Omental fat pad (tissue), 4 donors: Measurements from ENCODE around the gene NTN1. TPM values are rescaled to one million over a fixed set of nuclear protein-coding genes. Genes with fewer than 3 reads are reported as not detected.
"Not testable (repeated sequence)": the region's sequence is repeated elsewhere in the genome, so short reads cannot be mapped to it uniquely, and the experiment has no call there.

Experiments used
- ATAC-seq: fragments of 150-250 bp; one replicate; pipeline ENCODE4 v1.9.1; 2016; ENCODE audit warnings: mild to moderate bottlenecking, moderate library complexity; ENCODE audit not compliant: low FRiP score
- DNase-seq: peaks from one replicate; pipeline ENCODE4 v3.0.0-alpha.2; 2019; ENCODE audit warnings: low spot score
- total RNA-seq, 4 donors: library from RNA; depleted of rRNA; stranded (reverse); fragments of >200 nt; gene quantifications; one replicate each; pipeline ENCODE4 v1.1.0, GENCODE V29; 2016
- TF ChIP-seq, protein P1 (sequence below), 3 donors: fragments of 450-650 bp; IDR thresholded peaks; one replicate each; pipeline ENCODE4 v1.5.1; 2016 to 2017; ENCODE audit warnings: antibody characterized with exemption in 3 of 3, mild to moderate bottlenecking in 3 of 3, moderate library complexity in 2 of 3

NTN1 gene
- total RNA-seq, 4 donors from 2014 or later = 0.69 to 7.3 (median 2.5) TPM

DNA sequence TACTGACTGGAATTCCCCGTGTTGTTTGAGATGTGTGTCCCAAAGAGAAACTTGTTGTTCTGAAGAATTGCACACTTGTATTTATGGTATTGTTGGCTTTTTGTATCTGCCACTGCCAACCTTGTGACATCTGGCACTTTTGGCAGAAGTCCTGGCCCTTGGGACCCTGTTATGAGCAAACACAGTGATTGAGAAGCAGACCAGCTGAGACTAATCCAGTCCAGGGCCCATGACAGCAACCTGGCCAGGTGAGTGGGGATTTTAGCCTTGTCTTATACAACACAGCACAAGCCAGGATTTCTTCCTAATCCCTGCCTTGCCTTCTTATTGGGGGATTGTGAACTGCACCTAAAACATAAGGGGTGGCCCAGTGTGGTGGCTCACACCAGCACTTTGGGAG lies 80.0 kb downstream of the NTN1 start:
- DNase-seq (no peak), ATAC-seq (no peak)
- TF ChIP-seq, protein P1, sequence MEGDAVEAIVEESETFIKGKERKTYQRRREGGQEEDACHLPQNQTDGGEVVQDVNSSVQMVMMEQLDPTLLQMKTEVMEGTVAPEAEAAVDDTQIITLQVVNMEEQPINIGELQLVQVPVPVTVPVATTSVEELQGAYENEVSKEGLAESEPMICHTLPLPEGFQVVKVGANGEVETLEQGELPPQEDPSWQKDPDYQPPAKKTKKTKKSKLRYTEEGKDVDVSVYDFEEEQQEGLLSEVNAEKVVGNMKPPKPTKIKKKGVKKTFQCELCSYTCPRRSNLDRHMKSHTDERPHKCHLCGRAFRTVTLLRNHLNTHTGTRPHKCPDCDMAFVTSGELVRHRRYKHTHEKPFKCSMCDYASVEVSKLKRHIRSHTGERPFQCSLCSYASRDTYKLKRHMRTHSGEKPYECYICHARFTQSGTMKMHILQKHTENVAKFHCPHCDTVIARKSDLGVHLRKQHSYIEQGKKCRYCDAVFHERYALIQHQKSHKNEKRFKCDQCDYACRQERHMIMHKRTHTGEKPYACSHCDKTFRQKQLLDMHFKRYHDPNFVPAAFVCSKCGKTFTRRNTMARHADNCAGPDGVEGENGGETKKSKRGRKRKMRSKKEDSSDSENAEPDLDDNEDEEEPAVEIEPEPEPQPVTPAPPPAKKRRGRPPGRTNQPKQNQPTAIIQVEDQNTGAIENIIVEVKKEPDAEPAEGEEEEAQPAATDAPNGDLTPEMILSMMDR (IDR thresholded peaks at IDR 0.05) = no peak

DNA sequence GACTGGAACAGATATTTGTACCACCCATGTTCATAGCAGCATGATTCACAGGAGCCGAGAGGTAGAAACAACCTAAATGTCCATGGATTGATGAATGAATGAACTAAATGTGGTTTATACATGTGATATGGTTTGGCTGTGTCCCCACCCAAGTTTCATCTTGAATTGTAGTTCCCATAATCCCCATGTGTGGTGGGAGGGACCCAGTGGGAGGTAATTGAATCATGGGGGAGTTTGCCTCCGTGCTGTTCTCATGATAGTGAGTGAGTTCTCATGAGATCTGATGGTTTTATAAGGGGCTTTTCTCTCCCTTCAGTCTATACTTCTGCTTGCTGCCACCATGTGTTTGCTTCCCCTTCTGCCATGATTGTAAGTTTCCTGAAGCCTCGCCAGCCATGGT lies 81.9 kb downstream of the NTN1 start:
- not testable (repeated sequence) for ATAC-seq, DNase-seq

DNA sequence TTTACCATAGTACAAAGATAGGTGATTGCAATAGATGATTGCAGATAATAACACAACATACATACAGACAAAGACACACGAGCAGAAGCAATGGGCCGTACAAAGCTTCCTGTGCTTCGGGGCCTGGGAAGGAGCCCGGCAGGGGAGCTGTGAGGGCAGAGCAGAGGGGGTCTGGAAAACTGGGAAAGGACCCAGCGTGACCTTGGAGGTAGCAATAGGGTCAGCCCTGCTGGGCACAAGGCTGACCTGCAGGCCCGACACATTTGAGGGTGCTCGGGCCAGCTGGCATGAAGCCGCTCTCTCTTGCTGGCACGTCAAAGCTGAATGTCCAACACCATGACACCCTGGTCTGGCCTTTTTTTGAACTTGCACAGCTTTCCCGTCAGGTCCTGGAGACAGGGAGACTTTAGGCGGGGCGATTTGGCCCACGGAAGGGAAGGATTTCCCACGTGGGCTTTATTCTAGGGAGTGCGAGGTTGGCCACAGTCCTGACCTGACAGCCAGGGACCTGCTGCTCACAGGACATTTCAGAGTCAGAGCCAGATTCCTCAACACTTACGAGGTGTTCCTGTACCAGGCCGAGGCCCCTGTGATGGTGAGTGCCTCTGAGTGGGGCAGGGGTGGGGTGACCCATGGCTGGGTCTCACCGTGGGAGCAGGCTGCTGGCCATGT lies 83.2 kb downstream of the NTN1 start:
- DNase-seq (no peak), ATAC-seq (no peak)
- TF ChIP-seq, protein P1 (IDR thresholded peaks at IDR 0.05) = no peak

DNA sequence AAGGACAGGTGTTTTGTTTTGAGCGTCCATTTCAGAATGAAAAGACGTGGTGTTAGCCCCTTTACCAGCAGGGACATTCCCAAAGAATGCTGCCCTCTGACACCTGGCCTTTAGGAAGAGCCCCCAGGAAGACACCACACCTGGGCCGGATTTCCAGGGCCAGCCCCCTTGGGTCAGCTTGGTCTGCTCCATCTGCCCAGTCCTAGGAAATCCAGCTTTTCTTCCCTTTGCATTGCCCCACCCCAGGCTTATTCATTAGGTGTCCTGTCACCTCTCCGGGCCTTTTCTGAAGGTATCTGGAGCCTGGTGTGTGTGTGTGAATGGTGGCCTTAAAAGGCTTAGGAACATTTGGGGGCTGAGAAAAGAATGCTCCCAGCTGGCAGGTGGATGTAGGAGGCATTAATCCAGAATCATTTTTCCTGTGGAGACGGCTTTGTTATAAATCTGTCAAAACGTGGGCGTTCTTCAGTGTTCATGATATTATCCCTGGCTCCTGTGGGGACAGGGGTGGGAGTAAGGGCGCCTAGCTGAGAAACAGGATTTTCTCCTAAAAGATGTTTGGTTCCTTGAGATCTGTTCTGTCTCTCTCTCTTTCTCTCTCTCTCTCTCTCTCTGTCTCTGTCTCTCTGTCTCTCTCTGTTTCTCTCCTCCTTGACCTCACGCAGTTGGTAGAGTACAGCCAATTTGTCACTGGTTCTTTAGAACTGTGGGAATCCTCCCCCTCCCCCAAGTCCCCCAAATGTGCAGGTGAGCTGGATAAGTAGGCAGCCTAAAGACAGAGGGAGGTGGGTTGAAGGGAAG lies 84.0 kb downstream of the NTN1 start:
- TF ChIP-seq, protein P1 (IDR thresholded peaks at IDR 0.05) = no peak
- ATAC-seq (no peak), DNase-seq (no peak)

DNA sequence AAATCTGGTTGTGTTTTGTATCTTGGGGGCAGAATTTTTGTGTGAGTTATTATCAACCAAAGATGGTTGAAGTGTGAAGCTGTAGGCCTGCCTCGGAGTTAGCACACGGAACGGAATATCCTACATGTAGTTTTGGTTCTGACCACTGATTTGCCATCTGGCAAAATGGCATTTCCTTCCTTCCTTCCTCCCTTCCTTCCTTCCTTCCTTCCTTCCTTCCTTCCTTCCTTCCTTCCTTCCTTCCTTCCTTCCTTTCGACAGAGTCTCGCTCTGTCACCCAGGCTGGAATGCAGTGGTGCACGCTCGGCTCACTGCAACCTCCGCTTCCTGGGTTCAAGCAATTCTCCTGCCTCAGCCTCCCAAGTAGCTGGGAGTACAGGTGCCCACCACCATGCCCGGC lies 85.0 kb downstream of the NTN1 start:
- DNase-seq, ATAC-seq: not testable (repeated sequence)

DNA sequence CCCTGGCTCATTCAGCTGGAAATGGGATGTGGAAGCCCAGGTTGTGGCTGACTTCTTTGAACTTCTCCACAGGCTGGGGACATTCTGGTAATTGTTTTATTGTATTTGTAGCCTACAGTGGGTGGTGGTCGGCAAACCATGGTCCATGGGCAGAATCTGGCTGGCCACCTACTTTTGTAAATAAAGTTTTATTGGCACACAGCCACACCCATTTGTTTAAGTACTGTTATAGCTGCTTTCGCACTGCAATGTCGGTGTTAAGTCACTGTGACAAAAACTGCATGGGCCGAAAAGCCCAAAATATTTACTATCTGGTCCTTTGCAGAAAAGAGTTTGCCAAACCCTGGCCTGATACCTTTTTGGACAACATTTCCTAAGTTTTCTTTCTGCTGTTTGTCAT lies 86.2 kb downstream of the NTN1 start:
- ATAC-seq (no peak), DNase-seq (no peak)
- TF ChIP-seq, protein P1 (IDR thresholded peaks at IDR 0.05) = no peak

DNA sequence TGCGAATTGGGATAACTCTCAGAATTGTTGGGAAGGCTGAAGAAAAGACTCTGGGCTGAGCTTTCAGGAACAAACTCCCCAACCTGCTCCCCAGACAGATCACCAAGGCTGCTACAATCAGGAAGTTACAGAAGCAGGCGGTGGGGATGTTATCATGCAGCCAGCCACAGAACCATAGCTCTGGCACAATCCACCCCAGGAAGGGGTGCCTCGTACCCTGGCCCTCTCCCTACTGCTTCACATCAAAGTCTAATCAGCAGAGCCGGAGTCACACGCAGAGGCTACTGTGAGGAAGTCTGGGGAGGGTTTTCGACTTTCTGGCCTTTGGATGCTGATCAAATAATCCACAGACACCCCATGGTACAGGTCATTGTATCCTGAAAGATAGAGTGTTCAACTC lies 86.8 kb downstream of the NTN1 start:
- DNase-seq (no peak), ATAC-seq (no peak)
- TF ChIP-seq, protein P1 (IDR thresholded peaks at IDR 0.05) = no peak

DNA sequence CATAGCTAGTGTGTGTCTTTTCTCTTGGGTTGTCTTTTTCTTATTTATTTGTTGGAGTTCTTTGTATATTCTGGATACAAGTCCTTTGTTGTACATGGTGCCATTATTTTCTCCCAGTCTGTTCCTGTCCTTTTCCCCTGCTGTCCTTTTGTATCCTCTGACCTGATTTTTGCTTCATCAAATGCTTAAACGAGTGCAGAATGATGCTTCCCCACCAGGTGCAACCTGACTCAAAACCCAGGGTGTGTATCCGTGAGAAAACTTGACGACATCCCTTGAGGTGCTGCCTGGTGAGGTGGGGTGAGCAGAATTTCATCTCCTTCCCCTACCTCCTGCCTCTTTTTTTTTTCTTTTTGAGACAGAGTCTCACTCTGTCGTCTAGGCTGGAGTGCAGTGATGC lies 88.6 kb downstream of the NTN1 start:
- TF ChIP-seq, protein P1 (IDR thresholded peaks at IDR 0.05) = no peak
- DNase-seq = no peak
- no peak for ATAC-seq
